Measurements from ENCODE around the gene CDC45.

Gene CDC45

DNA sequence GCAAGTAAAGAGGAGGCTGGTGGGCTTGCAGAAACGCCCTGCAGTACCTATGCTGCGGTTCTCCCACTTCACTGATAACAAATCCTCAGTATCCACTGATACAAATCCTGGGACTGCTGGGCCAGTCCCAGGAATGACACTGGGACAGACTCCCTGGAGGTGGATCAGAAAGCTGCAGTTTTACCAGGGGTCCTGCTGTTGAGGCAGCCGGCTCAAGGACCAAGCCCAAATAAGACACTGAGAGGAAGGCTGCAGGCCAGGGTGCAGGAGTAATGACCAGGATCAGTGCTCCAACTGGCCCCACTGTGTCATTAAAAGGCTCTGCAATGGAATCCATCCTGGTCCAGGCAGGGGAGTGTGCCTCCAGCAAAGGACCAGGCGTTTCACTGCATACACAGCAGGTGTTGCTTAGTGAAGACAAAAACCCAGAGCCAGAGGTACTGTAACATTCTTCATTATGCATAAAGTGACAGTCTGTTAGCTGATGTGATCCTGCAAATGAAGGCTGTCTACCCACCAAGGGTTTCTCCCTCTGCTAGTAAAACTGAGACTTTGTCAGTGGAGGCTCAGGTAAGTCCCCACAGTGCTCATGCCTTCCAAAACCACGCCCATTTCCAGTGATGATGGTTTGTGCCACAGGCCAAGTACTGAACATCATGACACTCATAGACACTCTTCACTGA, 30.8 kb upstream of the CDC45 start:
- ATAC-seq: peak; percentile 62 to 72

DNA sequence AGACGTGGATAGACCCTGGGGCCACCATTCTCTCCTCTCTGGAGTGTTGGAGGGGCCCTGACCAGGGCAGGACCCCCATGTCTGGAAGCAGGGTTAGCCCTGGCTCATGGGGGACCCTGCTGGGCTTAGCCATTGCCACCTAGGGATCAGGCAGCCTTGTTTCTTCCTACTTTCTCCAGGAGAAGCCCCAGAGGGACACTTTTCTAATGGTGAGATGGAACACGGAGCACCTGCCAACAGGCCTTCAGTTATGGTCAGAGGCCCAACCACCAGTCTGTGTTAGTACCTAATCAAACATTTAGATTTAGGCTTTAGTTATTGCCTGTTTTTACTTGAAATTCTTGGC, 30.3 kb upstream of the CDC45 start:
- ATAC-seq: no peak

DNA sequence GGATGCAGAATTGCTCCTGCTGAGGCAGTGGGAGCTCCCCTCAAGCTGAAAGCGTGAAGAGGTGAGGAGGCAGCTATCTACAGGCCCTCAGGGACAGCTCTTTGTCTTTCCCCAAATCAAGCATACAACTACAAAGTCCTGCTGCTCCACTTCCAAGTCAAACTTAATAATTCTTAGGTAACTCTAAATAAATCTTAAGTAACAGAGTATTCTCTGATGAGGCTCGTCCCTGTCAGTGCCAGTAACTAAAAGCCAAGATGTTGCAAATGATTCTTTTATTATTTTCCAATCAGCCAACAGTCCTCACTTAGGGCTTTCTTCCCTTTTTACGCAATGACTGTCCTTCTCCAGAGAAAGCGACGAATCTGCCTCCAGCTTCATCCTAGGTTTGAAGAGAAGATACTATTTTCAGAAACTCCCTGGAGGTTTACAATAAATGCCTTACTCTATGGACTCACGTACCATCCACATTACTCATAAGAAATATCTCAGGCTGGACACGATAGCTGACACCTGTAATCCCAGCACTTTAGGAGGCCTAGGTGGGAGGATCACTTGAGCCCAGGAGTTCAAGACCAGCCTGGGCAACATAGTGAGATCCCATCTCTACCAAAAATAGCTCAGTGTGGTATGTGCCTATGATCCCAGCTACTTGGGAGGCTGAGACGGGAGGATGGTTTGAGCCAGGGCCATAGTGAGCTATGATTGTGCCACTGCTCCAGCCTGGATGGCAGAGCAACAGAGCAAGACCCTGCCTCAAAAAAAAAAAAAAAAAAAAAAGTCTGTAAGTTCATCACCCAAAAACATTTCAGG, 29.2 kb upstream of the CDC45 start:
- ATAC-seq: no peak

DNA sequence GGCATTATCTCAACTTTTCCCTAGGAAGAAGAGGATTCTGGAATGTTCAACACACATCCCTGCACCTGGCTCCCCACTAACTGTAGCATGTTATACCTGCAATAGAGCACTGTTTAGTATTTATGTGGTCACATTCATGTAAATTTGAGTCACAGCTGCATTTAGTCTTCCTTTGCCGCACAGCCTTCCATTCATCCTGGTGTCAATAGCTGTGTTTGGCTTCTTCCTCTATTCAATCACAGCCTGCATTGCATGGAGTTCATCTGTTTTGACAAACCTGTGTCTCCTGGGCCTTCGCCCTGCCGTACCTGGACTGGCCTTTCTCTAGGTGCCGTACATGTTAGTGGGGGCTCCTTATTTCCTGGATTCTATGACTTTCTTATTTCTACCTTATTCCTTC, 28.1 kb upstream of the CDC45 start:
- no peak for ATAC-seq

DNA sequence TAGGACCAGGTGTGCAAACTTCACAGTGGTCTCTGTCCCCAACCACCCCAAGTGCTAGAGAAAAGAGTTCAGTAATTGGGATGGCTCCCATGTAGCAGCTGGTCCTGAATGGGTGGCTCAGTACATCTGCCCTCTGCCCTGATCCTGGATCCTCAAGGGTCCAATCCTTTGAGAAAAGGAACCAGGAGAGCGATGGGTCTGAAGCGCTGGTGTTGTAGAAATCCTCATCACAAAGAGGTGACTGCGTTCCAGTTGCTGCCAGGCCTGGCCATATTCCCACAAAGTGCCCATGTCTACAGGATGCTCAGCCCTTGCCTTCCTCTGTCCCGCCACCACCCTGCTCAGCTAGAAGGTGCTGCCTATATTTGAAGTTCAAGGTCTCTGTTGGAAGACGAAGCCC, 26.0 kb upstream of the CDC45 start:
- ATAC-seq: no peak

DNA sequence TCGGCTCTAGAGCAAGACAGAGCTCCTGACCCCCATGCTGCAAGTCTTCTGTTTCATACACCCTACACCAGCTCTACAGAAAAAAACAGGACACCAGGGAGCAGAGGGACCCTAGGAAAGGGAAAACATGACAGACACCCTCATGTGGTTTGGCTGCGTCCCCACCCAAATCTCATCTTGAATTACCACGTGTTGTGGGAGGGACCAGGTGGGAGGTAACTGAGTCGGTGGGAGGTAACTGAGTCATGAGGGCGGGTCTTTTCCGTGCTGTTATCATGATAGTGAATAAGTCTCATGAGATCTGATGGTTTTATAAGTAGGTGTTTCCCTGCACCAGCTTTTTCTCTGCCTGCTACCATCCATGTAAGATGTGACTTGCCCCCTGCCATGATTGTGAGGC, 25.6 kb upstream of the CDC45 start:
- no peak for ATAC-seq

DNA sequence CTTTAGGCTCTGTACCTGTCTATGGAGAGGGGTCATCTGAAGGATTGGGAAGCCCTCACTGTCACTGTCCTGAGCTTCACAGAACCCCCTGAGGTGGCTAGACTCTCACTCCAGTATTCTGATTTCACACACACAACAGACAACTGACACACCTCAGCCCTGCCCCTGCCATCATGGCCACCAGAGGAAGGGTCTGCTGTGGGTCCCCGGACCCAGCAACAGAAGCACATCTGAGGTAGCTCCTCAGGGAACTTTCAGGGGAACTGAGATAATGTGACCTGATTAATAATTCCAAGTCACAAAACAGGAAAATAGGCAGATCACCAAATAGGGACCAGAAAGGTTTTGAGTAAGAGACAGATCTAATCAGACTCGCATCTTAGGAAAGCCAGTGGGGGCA, 24.7 kb upstream of the CDC45 start:
- no peak for ATAC-seq

DNA sequence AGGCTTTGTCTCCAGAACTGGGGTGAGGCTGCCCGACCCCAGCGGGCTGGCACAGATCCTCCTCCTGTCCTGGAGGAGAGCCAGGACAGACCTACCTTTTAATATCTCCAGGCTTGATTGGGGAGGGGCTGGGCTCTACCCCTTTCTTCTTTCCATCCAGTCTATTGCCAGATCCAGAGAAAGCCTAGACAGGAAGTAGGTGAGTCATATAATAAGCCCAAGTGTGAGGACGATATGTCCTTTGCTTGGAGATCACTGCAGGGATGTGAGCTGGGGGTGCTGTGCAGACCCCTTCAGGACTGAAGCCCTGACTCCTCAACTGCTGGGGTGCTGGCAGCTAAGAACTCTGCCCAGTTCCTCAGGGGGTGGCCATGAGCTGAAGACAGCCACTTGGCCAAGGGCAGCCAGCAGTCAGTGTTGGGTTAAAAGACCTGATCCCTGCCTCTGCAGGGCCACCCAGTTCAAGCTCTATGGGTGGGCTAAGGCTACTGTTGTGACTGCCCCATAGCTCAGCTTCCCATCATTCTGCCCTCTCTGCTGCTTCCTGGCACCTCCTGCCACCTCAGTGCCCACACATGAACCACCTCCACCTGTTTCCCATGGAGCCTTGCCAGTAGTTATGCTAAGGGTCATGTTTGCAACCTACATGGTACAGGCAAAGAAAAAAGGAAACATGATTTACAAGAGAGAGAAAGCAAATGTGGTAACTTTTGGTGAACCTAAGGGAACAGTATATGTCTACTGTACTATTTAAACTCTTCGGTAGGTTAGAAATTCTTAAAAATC, 23.9 kb upstream of the CDC45 start:
- no peak for ATAC-seq

DNA sequence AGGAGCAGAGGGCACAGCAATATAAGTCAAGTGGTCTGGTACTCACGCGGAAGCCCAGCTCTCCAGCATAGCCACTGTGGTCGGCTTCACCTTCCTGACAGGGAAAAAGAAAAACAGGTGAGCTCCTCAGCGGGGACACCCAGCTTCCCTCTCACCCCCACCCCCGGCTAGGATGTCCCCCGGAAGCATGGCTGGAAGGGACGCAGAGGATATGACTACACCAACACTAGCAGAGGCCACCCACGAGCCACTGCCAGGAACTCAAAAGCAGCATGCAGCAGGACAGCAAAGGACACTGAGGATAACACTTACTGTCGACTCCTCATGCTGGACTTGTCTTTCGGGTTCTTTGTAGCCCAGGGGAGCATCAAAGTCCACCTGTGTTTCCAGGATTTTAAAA, 23.2 kb upstream of the CDC45 start:
- ATAC-seq: no peak

DNA sequence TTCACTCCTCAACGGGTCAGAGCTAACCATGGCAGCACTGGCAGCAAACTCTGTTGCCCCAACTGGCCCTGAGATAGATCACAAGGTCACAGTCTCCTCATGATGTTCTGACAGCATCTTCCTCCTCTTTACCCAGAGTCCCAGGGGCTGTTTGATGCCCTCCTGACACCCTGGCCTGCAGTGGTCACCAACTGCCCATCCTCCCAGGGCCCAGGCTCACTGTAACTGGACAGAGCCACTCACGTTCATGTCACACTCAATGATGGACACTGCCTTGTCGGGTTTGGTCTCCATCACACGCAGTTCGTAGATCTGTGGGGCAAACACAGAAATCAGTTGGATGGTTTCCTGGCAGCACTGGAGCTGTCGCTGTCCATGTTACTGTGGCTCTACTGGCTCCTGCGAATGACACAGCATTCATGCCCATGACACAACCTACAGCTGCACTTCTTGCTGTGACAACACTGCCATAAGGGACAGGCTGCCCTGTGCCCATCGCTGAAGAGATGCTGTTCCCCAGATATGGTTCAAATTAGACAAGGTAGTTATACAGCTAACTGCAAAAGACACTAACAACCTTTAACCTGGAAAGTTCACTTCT, 21.8 kb upstream of the CDC45 start:
- no peak for ATAC-seq

DNA sequence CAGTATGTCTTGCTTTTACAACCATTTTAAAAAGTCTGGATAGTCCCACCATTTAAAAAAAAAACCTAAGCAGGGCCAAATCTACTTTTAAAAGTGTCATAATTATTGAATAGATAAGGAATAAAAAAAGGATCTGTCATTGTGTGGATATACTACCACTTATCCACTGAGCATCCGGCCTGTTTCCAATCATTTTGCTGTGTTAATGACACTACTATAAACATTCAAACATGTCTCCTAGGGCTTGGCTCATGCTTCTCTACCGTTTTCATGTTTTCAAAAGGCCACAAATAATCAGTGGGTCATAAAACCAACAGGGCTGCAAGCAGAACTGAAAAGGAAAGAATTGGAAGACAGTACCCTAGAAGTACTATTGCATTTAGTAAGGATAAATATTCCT, 19.7 kb upstream of the CDC45 start:
- ATAC-seq: no peak

DNA sequence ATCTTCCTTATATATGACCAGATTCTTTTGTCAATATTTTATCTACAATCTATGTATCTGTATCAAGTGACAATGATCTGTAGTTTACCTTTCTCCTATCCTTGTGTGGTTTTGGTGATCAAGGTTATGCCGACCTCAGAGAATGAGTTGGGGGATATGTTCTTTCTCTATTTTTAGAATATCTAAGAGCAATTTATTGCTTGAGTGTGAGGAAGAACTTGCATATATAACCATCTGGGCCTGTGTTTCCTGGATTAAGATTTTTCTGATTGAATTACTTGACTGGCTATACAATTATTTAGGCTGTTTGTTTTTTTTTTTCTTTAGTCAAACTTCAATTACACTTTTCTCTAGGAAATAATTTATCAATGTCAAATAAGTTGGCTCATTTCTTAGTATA, 18.2 kb upstream of the CDC45 start:
- ATAC-seq: no peak

DNA sequence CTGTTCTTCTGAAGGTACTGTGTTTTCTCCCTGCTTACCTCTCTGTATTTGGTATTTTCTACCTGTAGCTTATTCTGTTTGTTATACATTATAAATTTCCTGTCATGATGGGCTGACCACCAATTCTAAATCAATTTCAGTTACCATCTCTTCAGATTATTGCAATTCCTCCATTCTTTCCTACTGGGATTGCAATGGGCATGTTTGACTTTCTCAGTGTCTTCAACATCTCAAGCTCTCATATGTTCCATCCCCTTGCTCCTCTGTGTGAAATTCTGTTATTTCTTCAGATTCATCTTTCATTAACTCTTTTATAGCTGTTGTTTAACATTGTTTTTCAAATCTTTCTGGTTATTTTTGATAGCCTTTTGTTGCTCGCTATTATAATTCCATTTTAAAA, 16.7 kb upstream of the CDC45 start:
- no peak for ATAC-seq

DNA sequence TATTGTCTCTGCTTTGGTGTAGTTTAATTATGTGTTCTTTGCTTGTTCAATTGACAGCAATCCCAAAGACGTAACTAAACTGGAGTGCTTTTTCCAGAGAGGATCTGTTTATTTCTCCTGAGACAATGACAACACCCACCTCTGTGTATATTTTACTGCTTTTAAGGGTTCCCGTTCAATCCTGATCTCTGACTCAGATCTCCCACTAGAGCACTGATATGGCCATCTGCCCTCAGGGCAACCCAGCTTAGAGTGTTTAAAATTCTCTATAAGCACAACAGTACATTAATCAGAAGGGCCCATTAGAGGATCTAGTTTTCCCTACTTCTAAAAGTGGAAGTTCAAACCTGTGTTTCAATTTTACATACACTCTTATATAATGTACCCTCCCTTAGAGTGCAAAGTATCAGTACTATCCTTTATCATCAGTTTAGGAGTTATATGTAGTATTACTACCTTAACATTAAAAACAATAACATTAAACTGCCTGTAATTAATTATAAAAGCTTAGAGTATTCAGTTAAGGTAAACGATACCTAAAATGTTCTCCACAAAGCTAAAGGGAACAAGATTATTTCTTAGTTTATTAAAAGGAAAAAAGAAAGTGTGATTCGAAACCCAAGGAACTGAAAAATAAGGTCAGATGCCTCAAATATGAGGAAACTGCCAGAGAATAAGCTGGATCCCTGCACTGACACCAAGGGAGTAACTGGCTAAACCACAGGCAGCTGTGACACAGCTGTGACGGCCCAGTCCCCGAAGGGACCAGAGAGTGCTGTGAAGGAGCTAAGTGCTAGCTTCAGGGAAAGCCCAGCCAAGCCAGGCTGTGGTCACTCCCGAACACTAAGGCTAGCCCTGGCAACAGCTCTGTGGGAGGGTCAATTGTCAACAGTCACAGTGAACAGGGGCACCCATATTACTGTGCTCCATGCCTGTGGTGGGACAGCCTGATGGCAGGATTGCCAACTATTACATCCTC, 15.9 kb upstream of the CDC45 start:
- no peak for ATAC-seq

DNA sequence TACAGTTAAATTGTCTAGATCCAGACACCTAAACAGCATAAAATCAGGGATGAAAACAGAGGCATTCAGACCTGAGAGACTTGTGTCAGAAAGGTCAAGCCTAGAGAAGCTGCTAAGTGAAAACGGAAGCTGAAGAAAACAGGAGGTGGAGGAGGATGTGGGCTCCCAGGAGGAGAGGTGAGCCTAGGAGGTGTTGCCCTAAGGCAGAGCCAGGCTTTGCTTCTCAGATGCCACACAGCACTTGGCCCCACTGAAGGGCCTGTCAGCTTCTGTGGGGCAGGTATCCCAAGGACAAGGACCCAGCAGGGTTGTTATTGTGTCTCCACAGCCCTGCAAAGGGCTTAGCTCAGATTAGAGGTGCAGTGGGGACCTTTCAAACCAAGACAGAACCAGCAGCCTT, 15.2 kb upstream of the CDC45 start:
- ATAC-seq: no peak

DNA sequence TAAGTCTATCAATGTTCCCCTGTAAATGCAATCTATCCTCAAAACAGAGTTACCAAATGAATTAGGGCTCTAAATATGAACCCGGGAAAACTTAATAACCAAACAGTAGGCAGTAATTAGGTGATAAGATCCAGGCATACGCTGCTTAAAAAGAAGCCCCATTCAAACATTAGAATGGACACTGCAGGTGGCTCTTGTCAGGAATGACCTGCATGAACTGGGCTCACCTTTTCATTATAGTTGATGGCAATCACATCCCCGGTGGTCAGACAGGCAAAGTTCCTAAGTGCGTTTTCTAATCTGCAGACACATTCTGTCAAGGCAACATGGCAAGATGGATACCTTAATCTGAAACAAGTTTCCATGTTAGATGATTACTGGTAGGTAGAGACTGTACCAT, 14.7 kb upstream of the CDC45 start:
- ATAC-seq: no peak

DNA sequence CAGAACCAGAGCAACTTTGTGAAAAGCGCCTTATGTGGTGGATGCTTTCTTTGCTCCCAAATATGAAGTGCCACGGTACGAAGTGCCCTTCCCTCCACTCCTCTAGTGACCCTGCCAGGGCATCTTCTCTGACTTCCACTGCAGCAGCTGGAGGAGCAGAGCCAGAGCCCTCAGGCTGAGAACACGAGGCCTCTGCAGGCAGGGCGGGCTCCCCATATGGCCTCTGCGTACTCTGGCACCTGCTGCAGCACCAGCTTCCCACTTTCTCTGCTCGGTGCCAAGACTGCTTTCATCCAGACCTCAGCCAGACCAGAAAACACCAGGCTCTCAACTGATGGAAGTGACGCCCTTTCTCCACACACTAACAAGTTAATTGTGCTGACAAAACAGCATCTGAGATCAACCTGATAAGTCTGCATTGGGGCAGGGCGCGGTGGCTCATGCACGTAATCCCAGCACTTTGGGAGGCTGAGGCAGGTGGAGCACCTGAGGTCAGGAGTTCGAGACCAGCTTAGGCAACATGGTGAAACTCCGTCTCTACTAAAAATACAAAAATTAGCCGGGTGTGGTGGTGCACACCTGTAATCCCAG, 13.5 kb upstream of the CDC45 start:
- no peak for ATAC-seq

DNA sequence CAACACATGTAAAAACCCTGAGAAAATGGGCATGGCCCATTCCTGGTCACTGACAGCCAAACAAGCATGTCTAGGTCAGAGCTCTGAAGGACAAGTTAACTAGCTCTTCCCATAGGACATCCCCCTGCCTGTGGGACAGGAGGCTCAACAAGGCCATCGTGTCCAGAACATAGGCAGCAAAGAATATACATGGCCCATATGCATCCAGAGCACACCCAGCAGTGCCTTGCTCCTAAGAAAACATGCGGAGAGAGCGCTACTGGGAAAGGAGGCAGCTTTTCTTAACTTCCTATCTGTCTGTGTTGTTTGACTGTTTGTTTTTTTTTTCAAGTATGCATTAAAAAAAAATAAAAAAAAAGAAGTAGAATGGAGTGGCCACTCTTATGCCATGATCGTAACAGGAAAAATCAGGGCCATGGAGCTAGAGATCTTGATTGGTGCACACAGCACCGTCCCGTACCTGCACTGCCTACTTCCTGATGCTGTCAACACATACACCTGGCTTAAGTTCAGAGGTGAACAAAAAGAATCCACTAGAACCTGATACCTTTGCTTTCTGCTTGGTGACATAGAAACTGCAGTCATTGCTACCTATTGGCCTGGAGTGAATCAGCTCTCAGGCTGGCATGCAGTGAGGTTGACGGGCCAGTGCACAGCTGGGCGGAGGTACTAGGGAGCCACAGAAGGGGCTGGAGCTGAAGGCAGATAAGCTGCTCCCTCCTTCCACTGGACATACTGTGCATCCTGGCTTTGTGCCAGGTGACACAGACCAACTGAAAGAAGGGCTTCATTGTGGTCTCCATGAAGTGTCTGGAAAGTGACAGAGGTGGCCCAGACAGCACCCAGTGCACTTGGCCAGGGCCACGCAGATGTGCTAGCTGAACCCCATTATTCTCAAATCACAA, 12.6 kb upstream of the CDC45 start:
- no peak for ATAC-seq

DNA sequence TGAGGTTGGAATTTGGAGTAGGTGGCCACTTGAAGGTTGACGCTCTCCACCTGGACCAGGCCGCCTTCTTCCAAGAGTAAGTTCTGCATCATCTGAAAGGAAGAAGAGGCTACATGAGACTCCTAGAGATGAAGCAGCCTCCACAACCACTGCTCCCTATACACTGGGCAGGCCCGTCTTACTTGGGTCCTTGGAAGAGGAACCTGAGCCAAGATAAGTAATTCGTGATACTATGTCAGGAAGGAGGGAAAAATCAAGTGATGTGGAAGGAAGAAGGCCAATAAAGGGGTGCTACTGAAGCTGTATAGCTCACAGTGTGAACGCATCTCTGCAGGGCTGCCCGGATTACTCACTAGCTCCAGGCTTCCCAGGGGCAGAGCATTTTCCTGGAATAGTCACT, 11.8 kb upstream of the CDC45 start:
- no peak for ATAC-seq

DNA sequence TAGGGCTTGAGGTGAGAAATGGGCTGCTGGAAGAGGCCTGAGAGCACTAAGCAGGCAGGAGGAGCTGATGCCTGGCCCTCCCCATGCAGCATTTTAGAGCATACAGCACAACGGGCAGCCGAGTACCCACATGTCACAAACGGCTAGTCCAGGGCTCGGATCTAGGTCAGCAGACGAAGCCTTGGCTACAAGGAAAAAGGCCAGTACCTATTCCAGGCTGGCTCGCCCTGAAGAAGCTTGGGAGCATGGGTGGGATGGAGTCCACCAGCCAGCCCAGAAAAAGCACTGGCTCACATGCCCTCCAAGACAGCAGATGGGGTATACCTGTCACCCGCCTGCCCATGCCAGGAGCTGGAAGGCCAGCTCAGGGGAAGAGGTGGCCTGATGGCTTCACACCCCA, 10.3 kb upstream of the CDC45 start:
- no peak for ATAC-seq

DNA sequence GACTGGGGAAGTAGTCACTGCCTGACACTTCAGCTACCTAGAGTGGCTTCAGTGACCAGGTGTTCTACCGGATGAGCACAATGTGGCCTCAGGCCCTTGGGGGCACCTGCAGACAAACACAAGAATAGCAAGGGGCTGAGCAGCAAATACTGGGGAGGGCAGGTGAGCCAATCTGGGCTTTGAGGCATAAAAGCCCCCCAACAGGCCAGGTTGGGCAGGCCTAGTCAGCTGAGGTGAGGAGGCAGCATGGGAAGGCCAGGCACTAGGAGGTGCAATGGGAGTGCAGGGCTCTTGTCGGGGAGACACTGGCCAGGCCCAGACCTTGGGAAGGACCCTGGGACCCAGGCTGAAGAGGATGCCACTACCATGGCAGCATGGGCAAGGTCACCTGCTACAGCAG, 9.7 kb upstream of the CDC45 start:
- no peak for ATAC-seq

Data from activated CD4-positive, CD25-positive, alpha-beta regulatory T cell treated with anti-CD3 and anti-CD28 coated beads, Interleukin-2, amount 50 U/mL, for 24 hours (primary cell).